Suprapubic skin (tissue), 4 donors: Measurements from ENCODE around the gene ZNF880. TPM values are rescaled to one million over a fixed set of nuclear protein-coding genes. Genes with fewer than 3 reads are reported as not detected.

Experiments
- DNase-seq, 2 donors: peaks; one replicate each; pipeline ENCODE4 v3.0.0-alpha.2; 2019; ENCODE audit warnings: low spot score in 2 of 2
- H3K27ac ChIP-seq: fragments of 200-600 bp; sonication (generic); one replicate; pipeline ENCODE4 v1.5.1; 2019
- H3K27me3 ChIP-seq: fragments of 200-600 bp; sonication (generic); one replicate; pipeline ENCODE4 v1.5.1; 2019
- H3K36me3 ChIP-seq: fragments of 200-600 bp; sonication (generic); one replicate; pipeline ENCODE4 v1.5.1; 2019
- H3K4me1 ChIP-seq: fragments of 200-600 bp; sonication (generic); one replicate; pipeline ENCODE4 v1.5.1; 2019
- H3K4me3 ChIP-seq: fragments of 200-600 bp; sonication (generic); one replicate; pipeline ENCODE4 v1.5.1; 2019; ENCODE audit warnings: mild to moderate bottlenecking
- H3K9me3 ChIP-seq: fragments of 200-600 bp; sonication (generic); one replicate; pipeline ENCODE4 v1.5.1; 2019
- CTCF ChIP-seq, 2 donors: fragments of 200-600 bp in 1 of 2; fragments of 450-650 bp in 1 of 2; sonication (generic) in 1 of 2; IDR thresholded peaks; one replicate each; pipeline ENCODE4 v1.5.1; 2016 to 2019; ENCODE audit warnings: antibody characterized with exemption in 2 of 2, mild to moderate bottlenecking in 1 of 2, moderate library complexity in 1 of 2
- EP300 ChIP-seq: sonication (generic); formaldehyde crosslinking; IDR thresholded peaks from one replicate; pipeline ENCODE4 v1.6.1; 2017; ENCODE audit warnings: antibody characterized with exemption
- POLR2A ChIP-seq, 2 donors: fragments of 450-650 bp; IDR thresholded peaks; one replicate each; pipeline ENCODE4 v1.6.1; 2017; ENCODE audit warnings: antibody characterized with exemption in 2 of 2, mild to moderate bottlenecking in 2 of 2, moderate library complexity in 2 of 2
- POLR2AphosphoS5 ChIP-seq, 3 donors: sonication (generic); formaldehyde crosslinking; IDR thresholded peaks; one replicate each; pipeline ENCODE4 v1.6.1; 2017; ENCODE audit warnings: antibody characterized with exemption in 3 of 3
- WGBS: methylation state at CpG from one replicate; pipeline ENCODE4 v1.1.5; 2018; 5-methylcytosine and 5-hydroxymethylcytosine counted together
- total RNA-seq, 4 donors: library from RNA; depleted of rRNA; stranded (reverse); fragments of >200 nt; gene quantifications; one replicate each; pipeline ENCODE4 v1.1.0, GENCODE V29; 2016

ZNF880 gene
- 10 to 100 TPM; 12.1 to 30.5 (median 17.5) TPM for total RNA-seq

- TF ChIP-seq POLR2AphosphoS5 (IDR thresholded peaks at IDR 0.05) (peak in 1 of 3 donors; percentile 73), CTCF (IDR thresholded peaks at IDR 0.05) (no peak), POLR2A (IDR thresholded peaks at IDR 0.05) (peak in 1 of 2 donors; percentile 72)
- peaks cover 11% of the 10 kb centered on the region for H3K4me1 ChIP-seq
- H3K4me3 ChIP-seq: peak within 1 kb of the TSS; percentile 78
- H3K36me3 ChIP-seq: peaks cover 33% of the 10 kb centered on the region
- peak; percentile 95 to 97 for DNase-seq
- H3K27ac ChIP-seq: peak within 1 kb of the TSS; percentile 94
- H3K9me3 ChIP-seq: peaks cover 13% of the 10 kb centered on the region
- under 1% methylated on average over 52 of the region's 52 CpGs for WGBS
- H3K27me3 ChIP-seq: no peaks in the 10 kb centered on the region
Measured at GRCh38 chr19:52369559-52370340, at the start of gene ZNF880. Gene ZNF880, plus strand, starts transcription at chr19:52369923. Its CDS starts 43 bp downstream, at chr19:52369966.

GRCh38 chr19:52322429-52322828 lies 47.3 kb upstream of the ZNF880 start:
- Histone ChIP-seq H3K36me3 (peaks cover 56% of the 10 kb centered on the region), H3K4me3 (no peak overlapping the region), H3K9me3 (peaks cover 71% of the 10 kb centered on the region), H3K27ac (no peak overlapping the region), H3K4me1 (no peaks in the 10 kb centered on the region), H3K27me3 (no peaks in the 10 kb centered on the region)
- DNase-seq: no peak
- WGBS: 97% methylated on average over 6 of the region's 6 CpGs
- TF ChIP-seq EP300 (no peak), POLR2AphosphoS5 (IDR thresholded peaks at IDR 0.05) (no peak), CTCF (IDR thresholded peaks at IDR 0.05) (no peak), POLR2A (IDR thresholded peaks at IDR 0.05) (no peak)

- WGBS: 96% methylated on average over 10 of the region's 10 CpGs
- no peak overlapping the region for H3K4me3 ChIP-seq
- no peaks in the 10 kb centered on the region for H3K36me3 ChIP-seq
- H3K4me1 ChIP-seq: peaks cover 3% of the 10 kb centered on the region
- no peaks in the 10 kb centered on the region for H3K27me3 ChIP-seq
- H3K27ac ChIP-seq: no peak overlapping the region
- H3K9me3 ChIP-seq: peaks cover 34% of the 10 kb centered on the region
- no peak for DNase-seq
- TF ChIP-seq POLR2A (IDR thresholded peaks at IDR 0.05) (no peak), CTCF (IDR thresholded peaks at IDR 0.05) (no peak), EP300 (no peak), POLR2AphosphoS5 (IDR thresholded peaks at IDR 0.05) (no peak)
Measured at GRCh38 chr19:52331757-52332156, 38.0 kb upstream of the ZNF880 start.

- no peak for DNase-seq
Measured at GRCh38 chr19:52335768-52336116, 34.0 kb upstream of the ZNF880 start.

More at GRCh38 chr19:52335768-52336116, 34.0 kb upstream of the ZNF880 start:
- Histone ChIP-seq H3K27ac (peak overlapping the region; percentile 81), H3K4me1 (peaks cover 9% of the 10 kb centered on the region), H3K36me3 (no peaks in the 10 kb centered on the region), H3K4me3 (peak overlapping the region; percentile 68), H3K27me3 (no peaks in the 10 kb centered on the region), H3K9me3 (peaks cover 16% of the 10 kb centered on the region)
- 69% methylated on average over 7 of the region's 9 CpGs for WGBS
- no peak for TF ChIP-seq EP300
- no peak for TF ChIP-seq CTCF (IDR thresholded peaks at IDR 0.05)
- no peak for TF ChIP-seq POLR2A (IDR thresholded peaks at IDR 0.05)
- no peak for TF ChIP-seq POLR2AphosphoS5 (IDR thresholded peaks at IDR 0.05)
